CD8-positive, alpha-beta memory T cell (primary cell): Measurements from ENCODE around the gene S100A6. TPM values are rescaled to one million over a fixed set of nuclear protein-coding genes. Genes with fewer than 3 reads are reported as not detected.
A peak's percentile ranks its signal among the peaks of the same experiment; 100 is the strongest.

Source experiments
- CTCF ChIA-PET: fragments of 350-600 bp; sonication (Branson Sonifier 250); formaldehyde crosslinking; loops from one replicate; lab custom pipeline; 2021; ENCODE audit warnings: antibody characterized with exemption; lab: Charles Lee
- POLR2A ChIA-PET: fragments of 350-600 bp; sonication (Branson Sonifier 250); formaldehyde crosslinking; loops from one replicate; lab custom pipeline; 2021; ENCODE audit warnings: antibody characterized with exemption; lab: Charles Lee
- DNase-seq, 5 donors: peaks; one replicate each; pipeline versions ENCODE4 v3.0.0 to v3.0.0-alpha.2; 2020 to 2022; ENCODE audit warnings: mixed read lengths in 1 of 5
- H3K27ac ChIP-seq: one replicate; pipeline ENCODE4 v1.7.0; 2013; ENCODE audit warnings: low read depth, mild to moderate bottlenecking, low read length, moderate library complexity
- H3K27me3 ChIP-seq: 2 replicates; pipeline ENCODE4 v1.7.0; 2013; ENCODE audit warnings: low read length, mild to moderate bottlenecking; ENCODE audit not compliant: insufficient read depth, poor library complexity, severe bottlenecking
- H3K36me3 ChIP-seq: 2 replicates; pipeline ENCODE4 v1.7.0; 2013; ENCODE audit warnings: mild to moderate bottlenecking, low read length, moderate library complexity; ENCODE audit not compliant: insufficient read depth
- H3K4me1 ChIP-seq: 2 replicates; pipeline ENCODE4 v1.7.0; 2013; ENCODE audit warnings: mild to moderate bottlenecking, low read length, moderate library complexity; ENCODE audit not compliant: insufficient read depth
- H3K4me3 ChIP-seq: 2 replicates; pipeline ENCODE4 v1.7.0; 2013; ENCODE audit warnings: mild to moderate bottlenecking, low read length
- H3K9me3 ChIP-seq: 2 replicates; pipeline ENCODE4 v1.7.0; 2013; ENCODE audit warnings: mild to moderate bottlenecking, low read length
- H3K27ac Mint-ChIP-seq, 8 donors: one replicate each; pipeline ENCODE4 v1.8.0; 2020 to 2021; ENCODE audit warnings: mixed read lengths in 8 of 8, mild to moderate bottlenecking in 6 of 8, inconsistent platforms in 3 of 8, moderate library complexity in 3 of 8
- H3K27me3 Mint-ChIP-seq, 2 donors: one replicate each; pipeline ENCODE4 v1.8.0; 2020 to 2021; ENCODE audit warnings: mixed read lengths in 2 of 2, mild to moderate bottlenecking in 1 of 2, moderate library complexity in 1 of 2
- H3K36me3 Mint-ChIP-seq, 3 donors: one replicate each; pipeline ENCODE4 v1.8.0; 2020 to 2021; ENCODE audit warnings: mixed read lengths in 3 of 3, inconsistent platforms in 1 of 3, mild to moderate bottlenecking in 1 of 3
- H3K4me1 Mint-ChIP-seq, 3 donors: one replicate each; pipeline ENCODE4 v1.8.0; 2020 to 2021; ENCODE audit warnings: mixed read lengths in 3 of 3, inconsistent platforms in 1 of 3, mild to moderate bottlenecking in 1 of 3
- H3K4me3 Mint-ChIP-seq, 7 donors: one replicate each; pipeline ENCODE4 v1.8.0; 2020 to 2021; ENCODE audit warnings: mixed read lengths in 7 of 7, mild to moderate bottlenecking in 6 of 7, moderate library complexity in 4 of 7, inconsistent platforms in 2 of 7
- H3K9me3 Mint-ChIP-seq, 5 donors: one replicate each; pipeline ENCODE4 v1.8.0; 2020 to 2022; ENCODE audit warnings: mixed read lengths in 5 of 5, mild to moderate bottlenecking in 3 of 5, moderate library complexity in 2 of 5, inconsistent platforms in 1 of 5
- polyA plus RNA-seq: library from polyadenylated mRNA; unstranded; fragments of 300-500 nt; fragmentation: Illumina TruSeq; gene quantifications from one replicate; pipeline ENCODE4 v1.2.3, GENCODE V29; 2021
- total RNA-seq, 2 experiments: library from RNA; stranded (reverse); gene quantifications; one replicate each; pipeline ENCODE4 v1.2.3, GENCODE V29; 2021

The S100A6 gene
- total and polyA plus RNA-seq, 3 experiments from 2014 or later: 244 to 892 (median 254) TPM

- no peaks in the 10 kb centered on the region for H3K9me3 Mint-ChIP-seq
- DNase-seq: peak; percentile 64 to 85 (median 69)
- no peaks in the 10 kb centered on the region for H3K27me3 ChIP-seq
- peaks cover 7 to 8% (median 7%) of the 10 kb centered on the region in 3 donors for H3K4me1 Mint-ChIP-seq
- no peaks in the 10 kb centered on the region for H3K36me3 ChIP-seq
- H3K27me3 Mint-ChIP-seq: no peaks in the 10 kb centered on the region
- peaks cover 3% of the 10 kb centered on the region for H3K4me1 ChIP-seq
- H3K36me3 Mint-ChIP-seq: no peaks in the 10 kb centered on the region
- H3K4me3 Mint-ChIP-seq: no peak overlapping the region
- H3K27ac ChIP-seq: no peak overlapping the region
- ChIA-PET CTCF (interaction anchor here (0.6 to 6.1 kb wide), 26 partner anchors 9 to 475 kb away, joined by 3 to 109 read pairs (median 4); partner anchors contain the start of genes CHTOP, RAB13, S100A2 and S100A6), POLR2A (no interaction called here)
- H3K27ac Mint-ChIP-seq: peak overlapping the region in 2 of 8 donors; percentile 32 to 51
- no peak overlapping the region for H3K4me3 ChIP-seq
- no peaks in the 10 kb centered on the region for H3K9me3 ChIP-seq
These were observed 24.8 kb downstream of the S100A6 start for GRCh38 chr1:153510984-153511410.

- no peaks in the 10 kb centered on the region for H3K36me3 Mint-ChIP-seq
- H3K4me3 Mint-ChIP-seq: no peak overlapping the region
- no peaks in the 10 kb centered on the region for H3K9me3 Mint-ChIP-seq
- CTCF ChIA-PET: interaction anchor here (0.6 to 6.1 kb wide), 21 partner anchors 8 to 240 kb away, joined by 3 to 109 read pairs (median 5); partner anchors contain the start of genes S100A2, S100A5 and S100A6
- H3K27me3 Mint-ChIP-seq: no peaks in the 10 kb centered on the region
- no peak overlapping the region for H3K4me3 ChIP-seq
- peaks cover 7 to 8% (median 7%) of the 10 kb centered on the region in 3 donors for H3K4me1 Mint-ChIP-seq
- POLR2A ChIA-PET: interaction anchor here (1.1 kb wide), 1 partner anchor 58 kb away, joined by 3 read pairs; no protein-coding TSS in a partner anchor
- DNase-seq: peak; percentile 41 to 78 (median 44)
- H3K9me3 ChIP-seq: no peaks in the 10 kb centered on the region
- H3K27ac Mint-ChIP-seq: peak overlapping the region in 3 of 8 donors; percentile 15 to 69 (median 50)
- H3K27ac ChIP-seq: no peak overlapping the region
- H3K4me1 ChIP-seq: peaks cover 3% of the 10 kb centered on the region
- H3K36me3 ChIP-seq: no peaks in the 10 kb centered on the region
- H3K27me3 ChIP-seq: no peaks in the 10 kb centered on the region
These were observed 25.9 kb downstream of the S100A6 start for GRCh38 chr1:153509729-153510354.

GRCh38 chr1:153509036-153509435 lies 26.8 kb downstream of the S100A6 start:
- Histone ChIP-seq H3K9me3 (no peaks in the 10 kb centered on the region), H3K36me3 (no peaks in the 10 kb centered on the region), H3K4me1 (peaks cover 3% of the 10 kb centered on the region), H3K27me3 (no peaks in the 10 kb centered on the region), H3K27ac (no peak overlapping the region), H3K4me3 (no peak overlapping the region)
- Mint-ChIP-seq H3K27ac (peak overlapping the region in 2 of 8 donors; percentile 15 to 50), H3K4me1 (peaks cover 7 to 8% (median 7%) of the 10 kb centered on the region in 3 donors), H3K4me3 (no peak overlapping the region), H3K9me3 (no peaks in the 10 kb centered on the region), H3K36me3 (no peaks in the 10 kb centered on the region), H3K27me3 (no peaks in the 10 kb centered on the region)
- ChIA-PET POLR2A (interaction anchor here (1.1 kb wide), 1 partner anchor 59 kb away, joined by 3 read pairs; no protein-coding TSS in a partner anchor), CTCF (interaction anchor here (0.6 to 6.1 kb wide), 8 partner anchors 7 to 241 kb away, joined by 3 to 109 read pairs (median 12); partner anchors contain the start of gene S100A2)
- DNase-seq: no peak

- Mint-ChIP-seq H3K4me3 (no peak overlapping the region), H3K27me3 (no peaks in the 10 kb centered on the region), H3K27ac (no peak overlapping the region), H3K36me3 (no peaks in the 10 kb centered on the region), H3K4me1 (peaks cover 7 to 8% (median 7%) of the 10 kb centered on the region in 3 donors), H3K9me3 (no peaks in the 10 kb centered on the region)
- Histone ChIP-seq H3K27ac (no peak overlapping the region), H3K4me3 (no peak overlapping the region), H3K27me3 (no peaks in the 10 kb centered on the region), H3K9me3 (no peaks in the 10 kb centered on the region), H3K36me3 (no peaks in the 10 kb centered on the region), H3K4me1 (peaks cover 3% of the 10 kb centered on the region)
- ChIA-PET POLR2A (no interaction called here), CTCF (interaction anchor here (0.8 to 6.1 kb wide), 7 partner anchors 13 to 136 kb away, joined by 3 to 109 read pairs (median 10); partner anchors contain the start of gene S100A2)
- DNase-seq: no peak
These were observed 27.7 kb downstream of the S100A6 start for GRCh38 chr1:153507926-153508583.

GRCh38 chr1:153506831-153507413 lies 28.9 kb downstream of the S100A6 start:
- Histone ChIP-seq H3K27ac (no peak overlapping the region), H3K4me1 (peaks cover 3% of the 10 kb centered on the region), H3K4me3 (no peak overlapping the region), H3K9me3 (no peaks in the 10 kb centered on the region), H3K27me3 (no peaks in the 10 kb centered on the region), H3K36me3 (no peaks in the 10 kb centered on the region)
- H3K4me3 Mint-ChIP-seq: no peak overlapping the region
- H3K27ac Mint-ChIP-seq: peak overlapping the region in 1 of 8 donors; percentile 77
- H3K36me3 Mint-ChIP-seq: no peaks in the 10 kb centered on the region
- peaks cover 0 to 3% of the 10 kb centered on the region in 2 donors for H3K27me3 Mint-ChIP-seq
- H3K9me3 Mint-ChIP-seq: no peaks in the 10 kb centered on the region
- no peak for DNase-seq
- peaks cover 7 to 8% (median 7%) of the 10 kb centered on the region in 3 donors for H3K4me1 Mint-ChIP-seq
- CTCF ChIA-PET: interaction anchor here (2.3 to 6.1 kb wide), 2 partner anchors 26 to 64 kb away, joined by 10 to 109 read pairs; no protein-coding TSS in a partner anchor
- POLR2A ChIA-PET: no interaction called here

GRCh38 chr1:153506386-153506785 lies 29.4 kb downstream of the S100A6 start:
- Mint-ChIP-seq H3K27ac (no peak overlapping the region), H3K36me3 (no peaks in the 10 kb centered on the region), H3K27me3 (peaks cover 0 to 3% of the 10 kb centered on the region in 2 donors), H3K4me3 (no peak overlapping the region), H3K4me1 (peaks cover 7 to 8% (median 7%) of the 10 kb centered on the region in 3 donors), H3K9me3 (no peaks in the 10 kb centered on the region)
- Histone ChIP-seq H3K9me3 (no peaks in the 10 kb centered on the region), H3K27ac (no peak overlapping the region), H3K4me3 (no peak overlapping the region), H3K27me3 (no peaks in the 10 kb centered on the region), H3K4me1 (peaks cover 3% of the 10 kb centered on the region), H3K36me3 (no peaks in the 10 kb centered on the region)
- DNase-seq: no peak
- ChIA-PET POLR2A (no interaction called here), CTCF (interaction anchor here (6.1 kb wide), 1 partner anchor 64 kb away, joined by 109 read pairs; no protein-coding TSS in a partner anchor)

- ChIA-PET CTCF (no interaction called here), POLR2A (no interaction called here)
- H3K36me3 Mint-ChIP-seq: no peaks in the 10 kb centered on the region
These were observed 30.2 kb downstream of the S100A6 start for GRCh38 chr1:153505576-153505975.

More at GRCh38 chr1:153505576-153505975, 30.2 kb downstream of the S100A6 start:
- Histone ChIP-seq H3K27ac (no peak overlapping the region), H3K36me3 (no peaks in the 10 kb centered on the region), H3K4me1 (no peaks in the 10 kb centered on the region), H3K9me3 (no peaks in the 10 kb centered on the region), H3K4me3 (no peak overlapping the region), H3K27me3 (no peaks in the 10 kb centered on the region)
- H3K27ac Mint-ChIP-seq: no peak overlapping the region
- H3K4me3 Mint-ChIP-seq: no peak overlapping the region
- DNase-seq: no peak
- H3K9me3 Mint-ChIP-seq: no peaks in the 10 kb centered on the region
- H3K27me3 Mint-ChIP-seq: peaks cover 0 to 5% of the 10 kb centered on the region in 2 donors
- peaks cover 0 to 2% (median under 1%) of the 10 kb centered on the region in 3 donors for H3K4me1 Mint-ChIP-seq
